HG03280 (cell line): ENCODE data around the gene EPB41L3.

Experiments
- ATAC-seq: cut with Tn5 transposase; IDR thresholded peaks from one replicate; pipeline ENCODE4 v1.9.1; 2021; ENCODE audit warnings: mild to moderate bottlenecking, moderate library complexity; ENCODE audit not compliant: unreplicated experiment

Gene EPB41L3

GRCh38 chr18:5456577-5457461 lies 87.0 kb downstream of the EPB41L3 start:
- ATAC-seq, result no peak

- no peak for ATAC-seq
Observed at GRCh38 chr18:5455674-5456073, 88.1 kb downstream of the EPB41L3 start.

DNA sequence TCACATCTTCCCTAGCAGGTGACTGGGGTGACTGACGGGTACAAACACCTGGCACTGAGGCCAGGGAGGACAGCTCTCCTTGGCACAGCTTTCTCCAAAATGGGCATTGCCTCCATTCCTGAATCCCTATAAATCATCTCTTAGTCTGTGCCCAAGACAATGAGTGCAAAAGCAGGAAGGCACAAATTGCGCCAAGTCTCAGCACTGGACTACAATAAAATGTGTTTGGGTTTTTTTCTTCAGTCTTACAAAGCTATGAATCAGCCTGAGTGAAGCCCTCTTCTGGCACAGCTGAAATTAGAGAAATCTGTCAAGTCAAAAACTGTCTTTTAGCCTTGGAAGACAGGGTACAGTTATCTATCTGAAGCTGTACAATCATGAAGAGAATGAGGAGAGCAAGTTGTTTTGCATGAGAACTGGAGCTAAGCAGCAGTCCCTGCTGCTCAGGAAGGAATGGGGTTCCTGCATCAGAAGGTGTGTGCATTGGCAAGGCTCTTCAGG lies 90.8 kb downstream of the EPB41L3 start:
- ATAC-seq, result no peak

GRCh38 chr18:5451871-5452270 lies 91.9 kb downstream of the EPB41L3 start:
- ATAC-seq, result no peak

- ATAC-seq, result no peak
Observed at GRCh38 chr18:5451150-5451549, 92.6 kb downstream of the EPB41L3 start.

- ATAC-seq, result no peak
Observed at GRCh38 chr18:5449858-5450509, 93.8 kb downstream of the EPB41L3 start.

DNA sequence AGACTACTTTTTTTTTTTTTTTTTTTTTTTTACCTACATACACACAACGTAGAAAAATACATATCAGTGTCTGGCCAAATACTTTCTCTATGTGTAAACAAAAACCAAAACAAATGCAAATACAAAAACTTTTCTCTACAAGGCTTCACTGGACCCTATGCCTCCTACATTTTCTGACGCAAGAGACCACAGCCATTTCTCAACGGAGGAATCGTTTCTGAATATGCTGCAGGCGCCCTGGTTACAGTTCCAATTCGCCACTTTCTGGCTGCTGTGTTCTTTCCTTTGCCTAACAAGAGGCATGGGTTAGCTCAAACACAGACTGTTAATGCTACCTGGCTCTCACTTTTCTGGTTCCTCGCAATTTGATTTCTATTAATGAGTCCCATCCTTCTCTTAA lies 96.4 kb downstream of the EPB41L3 start:
- no peak for ATAC-seq

DNA sequence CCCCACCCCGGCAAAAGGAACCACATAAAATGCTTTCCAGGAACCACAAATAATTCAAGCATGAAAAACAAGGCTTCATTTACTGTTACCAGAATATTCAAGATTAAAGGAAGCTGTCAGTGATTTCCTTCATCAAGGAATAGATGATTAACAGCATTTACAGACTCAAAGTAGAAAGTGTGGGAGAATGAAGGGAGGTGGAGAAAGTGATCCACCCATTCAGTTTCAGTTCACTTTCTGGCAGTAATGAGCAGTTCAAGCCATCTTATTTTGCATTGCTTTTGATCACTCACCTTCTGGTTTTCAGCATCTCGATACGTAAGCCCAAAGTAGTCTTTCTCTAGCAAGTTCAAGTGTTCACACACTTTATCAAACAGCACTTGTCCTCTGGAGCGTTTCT lies 99.0 kb downstream of the EPB41L3 start:
- ATAC-seq, result no peak

DNA sequence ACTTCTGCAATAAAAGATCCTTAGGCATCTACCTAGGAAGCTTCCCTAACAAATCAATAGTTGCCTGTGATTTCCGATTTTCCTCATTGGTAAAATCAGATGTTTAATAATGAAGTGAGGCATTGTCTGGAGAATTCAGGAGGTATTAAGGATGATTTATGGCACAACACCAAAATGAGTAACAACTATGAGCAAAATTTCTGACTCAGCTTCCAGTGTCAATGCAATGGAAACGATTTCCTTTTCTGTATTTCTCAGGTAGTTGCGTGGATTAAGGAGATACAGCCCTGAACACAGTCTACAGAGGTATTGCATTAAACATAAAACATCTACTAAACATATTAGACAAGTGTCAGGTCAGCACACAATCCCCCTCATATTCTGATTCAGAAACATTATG lies 99.5 kb downstream of the EPB41L3 start:
- ATAC-seq, result no peak

GRCh38 chr18:5439986-5440696 lies 103.7 kb downstream of the EPB41L3 start:
- no peak for ATAC-seq

DNA sequence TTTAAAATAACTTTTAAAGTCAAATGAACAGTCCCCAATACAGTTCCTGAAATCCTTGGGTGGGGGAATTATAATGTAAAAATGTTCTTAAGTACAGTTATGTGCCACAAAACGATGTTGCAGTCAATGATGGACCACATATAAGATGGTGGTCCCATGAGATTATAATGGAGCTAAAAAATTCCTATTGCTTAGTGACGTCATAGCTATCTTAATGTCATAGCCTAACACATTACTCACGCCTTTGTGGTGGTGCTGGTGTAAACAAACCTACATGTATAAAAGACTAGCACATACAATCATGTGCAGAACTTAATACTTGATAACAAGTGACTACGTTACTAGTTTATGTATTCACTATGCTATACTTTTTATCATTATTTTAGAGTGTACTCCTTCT lies 109.4 kb downstream of the EPB41L3 start:
- no peak for ATAC-seq

DNA sequence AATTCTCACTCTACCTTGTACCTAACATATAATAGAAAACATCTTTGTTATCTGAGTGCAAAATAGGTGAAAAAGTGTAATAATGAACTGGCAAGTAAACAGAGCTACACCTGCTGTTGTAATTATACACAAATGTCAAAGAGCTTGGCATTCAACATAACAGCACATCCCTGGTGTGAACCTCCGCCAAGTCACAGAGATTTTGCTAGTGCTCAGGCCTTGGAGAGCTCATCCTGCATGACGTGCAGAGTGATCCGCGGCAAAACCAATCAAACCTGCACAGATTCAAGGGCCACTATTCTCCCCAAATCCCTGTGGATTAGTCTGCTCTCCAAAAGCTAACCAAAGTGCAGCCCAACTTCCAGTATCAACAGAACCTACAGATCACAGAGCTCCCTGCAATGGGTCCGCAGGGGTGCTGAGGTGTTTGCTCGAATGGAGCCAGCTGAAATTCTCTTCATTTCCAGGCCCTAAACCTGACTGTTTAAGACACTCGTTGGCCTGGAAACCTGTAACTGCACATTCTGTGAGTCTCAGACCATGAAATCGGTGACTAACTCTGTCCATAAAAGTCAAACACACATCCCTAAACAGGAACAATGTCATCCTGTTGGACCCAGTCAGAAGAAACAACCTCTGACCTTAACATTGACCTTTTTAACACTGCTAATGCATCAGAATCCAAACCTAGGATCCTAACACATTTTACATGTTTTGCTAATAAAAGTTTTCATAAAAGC lies 111.8 kb downstream of the EPB41L3 start:
- no peak for ATAC-seq

DNA sequence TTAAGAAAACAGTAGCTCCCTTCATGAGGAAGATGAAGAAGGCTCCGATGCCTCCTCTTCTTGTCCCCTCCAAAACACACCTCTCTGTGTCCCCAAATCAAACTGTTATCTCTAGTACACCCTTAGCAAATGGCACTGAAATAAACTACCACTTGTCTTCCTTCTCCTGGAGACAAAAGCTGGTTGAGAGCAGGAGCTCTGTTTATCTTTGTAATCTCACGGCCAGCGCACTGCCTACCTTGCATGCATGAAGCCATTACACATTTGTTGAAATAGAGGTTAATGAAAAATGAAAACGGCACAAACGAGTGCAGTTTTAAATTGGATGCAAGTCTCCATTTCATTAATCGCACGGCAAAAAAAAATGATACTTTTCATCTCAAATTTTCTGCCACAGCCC lies 113.7 kb downstream of the EPB41L3 start:
- ATAC-seq, result no peak

- no peak for ATAC-seq
Observed at GRCh38 chr18:5429681-5430080, 114.1 kb downstream of the EPB41L3 start.

DNA sequence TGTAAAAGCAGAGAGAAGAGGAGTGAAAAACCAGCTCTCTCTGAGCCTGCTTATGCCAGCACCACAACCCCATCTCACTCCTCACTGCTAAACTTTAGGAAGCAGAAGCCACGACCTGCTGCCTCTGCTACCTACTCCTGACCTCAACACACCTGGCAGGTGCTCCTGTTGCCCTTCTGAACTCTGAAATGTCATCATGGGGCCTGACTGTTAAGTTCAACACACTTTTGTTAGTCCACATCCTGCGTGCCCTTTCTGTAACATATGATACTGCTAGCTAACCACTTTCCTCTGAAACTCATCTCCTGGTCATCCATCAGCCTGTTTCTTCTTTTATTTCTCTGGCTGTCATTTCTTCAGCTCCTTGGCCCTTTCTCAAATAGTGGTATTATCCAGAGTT lies 118.1 kb downstream of the EPB41L3 start:
- ATAC-seq, result no peak

DNA sequence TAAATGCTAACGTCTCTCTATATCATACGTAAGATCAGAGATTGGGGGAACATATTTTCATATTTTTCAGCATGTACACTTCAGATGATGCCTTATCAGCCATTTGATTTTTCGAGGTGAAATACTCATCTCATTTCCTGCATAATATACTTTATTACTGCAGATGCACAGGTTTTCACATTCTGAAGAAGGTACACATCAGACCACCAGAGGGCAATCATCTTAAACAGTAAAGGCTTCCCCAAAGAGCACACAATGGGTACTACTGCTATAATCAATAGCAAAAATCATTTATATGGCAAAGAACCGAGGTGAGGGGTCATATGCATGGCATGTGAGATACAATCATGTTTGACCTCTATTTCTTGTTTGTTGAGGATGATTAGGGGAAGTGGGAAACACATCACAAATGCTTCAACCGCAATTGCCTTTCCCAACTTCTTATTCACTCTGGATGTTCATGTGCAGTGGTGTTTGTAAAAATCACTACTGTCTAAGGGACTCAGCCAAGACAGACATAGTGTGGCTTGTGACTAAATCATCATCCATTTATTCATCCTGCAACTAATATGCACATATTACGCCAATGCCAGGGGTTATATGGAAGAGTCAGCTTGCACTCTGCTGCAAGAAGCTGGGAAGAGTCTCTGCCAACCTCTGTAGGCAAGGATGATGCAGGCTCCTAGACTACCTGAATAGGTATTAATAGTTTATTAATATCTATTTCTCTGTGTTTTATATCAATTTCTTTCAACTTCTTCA lies 118.7 kb downstream of the EPB41L3 start:
- ATAC-seq, result no peak

DNA sequence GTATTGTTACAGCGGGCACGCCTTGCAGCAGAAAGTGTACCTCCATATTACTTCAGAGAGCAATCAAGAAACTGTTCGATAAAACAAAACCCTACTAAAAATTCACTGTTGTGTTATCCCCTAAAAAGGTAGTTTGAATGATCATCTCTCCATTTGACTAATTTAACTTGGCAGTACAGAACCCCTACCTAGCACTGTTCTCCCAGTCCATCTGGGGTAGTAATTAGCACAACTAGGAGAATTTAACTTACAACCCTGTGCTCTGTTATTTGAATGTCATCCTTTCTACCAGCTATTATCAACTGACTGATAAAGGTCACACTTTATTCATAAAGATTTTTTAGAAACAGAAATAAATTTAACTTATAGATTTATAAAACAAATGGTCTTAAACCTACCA lies 121.2 kb downstream of the EPB41L3 start:
- no peak for ATAC-seq

DNA sequence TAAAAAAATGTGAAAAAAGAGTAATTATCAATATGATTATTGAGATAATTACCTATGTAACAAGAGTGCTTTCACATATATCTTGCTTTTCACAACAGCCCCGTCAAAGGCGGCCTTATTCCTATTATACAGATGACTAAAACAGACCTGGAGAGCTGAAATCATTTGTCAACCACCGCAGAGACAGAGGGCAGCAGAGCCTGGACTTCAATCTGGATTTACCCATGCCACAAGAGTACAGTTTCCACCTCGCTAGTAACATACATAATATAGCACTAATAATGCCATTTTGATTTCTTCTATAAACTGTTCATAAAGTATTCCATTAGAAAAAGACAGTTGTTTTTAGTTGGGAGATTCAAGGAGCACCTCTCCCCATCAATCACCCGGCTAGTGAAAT lies 121.8 kb downstream of the EPB41L3 start:
- ATAC-seq, result no peak

DNA sequence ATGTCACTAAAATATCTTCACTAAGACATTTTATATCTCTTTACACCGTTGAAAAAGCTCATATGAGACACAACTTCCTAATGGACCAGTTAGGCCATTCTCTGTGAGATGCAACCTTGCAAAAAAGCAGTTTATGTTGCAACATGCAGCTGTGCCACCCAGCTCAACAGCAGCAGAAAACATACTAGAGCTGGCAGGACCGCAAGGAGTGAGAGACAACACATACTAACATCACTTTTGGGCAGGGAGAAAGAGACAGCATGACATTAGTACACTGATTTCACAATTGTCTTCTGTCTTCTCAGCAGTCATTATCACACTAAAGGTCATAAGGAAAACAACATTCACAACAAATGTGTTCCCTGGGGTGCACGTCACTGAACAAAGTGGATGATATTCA lies 122.9 kb downstream of the EPB41L3 start:
- ATAC-seq, result no peak

DNA sequence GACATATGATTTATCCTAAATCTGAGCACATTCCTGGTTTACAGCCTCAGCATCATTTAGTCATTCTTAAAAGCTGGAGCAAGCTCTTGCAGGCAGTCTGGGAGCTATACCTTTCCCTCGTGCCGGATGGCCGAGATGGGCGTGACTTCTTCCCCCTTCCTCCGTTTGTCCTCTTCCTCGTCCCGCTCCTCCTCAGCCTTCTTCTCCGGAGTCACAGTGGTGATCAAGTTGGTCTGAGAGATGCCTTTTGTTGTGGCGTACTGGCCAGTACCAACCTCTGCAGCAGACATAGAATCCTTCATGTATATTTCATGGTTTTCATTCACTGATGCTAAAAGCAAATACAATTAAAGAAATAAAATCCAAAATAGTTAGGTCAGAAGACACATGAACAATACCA lies 124.2 kb downstream of the EPB41L3 start:
- ATAC-seq, result no peak
